SU-DHL-6 (cell line): ENCODE results near the gene GPX2.

Source experiments
- H2AFZ ChIP-seq: fragments of 200-600 bp; sonication (generic); 2 replicates; pipeline ENCODE4 v1.6.1; 2014; ENCODE audit warnings: low read depth, mild to moderate bottlenecking, moderate library complexity, mixed read lengths, antibody characterized with exemption, low read length; ENCODE audit not compliant: severe bottlenecking
- H3F3A ChIP-seq: fragments of 200-600 bp; shearing (Covaris generic); 2 replicates; pipeline ENCODE4 v1.6.0; 2016; ENCODE audit warnings: antibody characterized with exemption, mild to moderate bottlenecking; ENCODE audit not compliant: insufficient read depth
- H3K27ac ChIP-seq: fragments of 200-600 bp; sonication (generic); 2 replicates; pipeline ENCODE4 v1.5.1; 2016; ENCODE audit warnings: low read depth, mild to moderate bottlenecking, low read length, moderate library complexity, mixed read lengths
- H3K27me3 ChIP-seq: fragments of 200-600 bp; sonication (generic), shearing (Covaris generic); 2 replicates; pipeline ENCODE4 v1.6.0; 2014; ENCODE audit warnings: mild to moderate bottlenecking, low read length
- H3K36me3 ChIP-seq: fragments of 200-600 bp; sonication (generic); 2 replicates; pipeline ENCODE4 v1.6.1; 2014; ENCODE audit warnings: mild to moderate bottlenecking, low read length, mixed read lengths
- H3K4me2 ChIP-seq: fragments of 300-600, 200-600 bp; shearing (Covaris generic), sonication (generic); 2 replicates; pipeline ENCODE4 v1.6.0; 2014; ENCODE audit warnings: low read length, low read depth, mild to moderate bottlenecking; ENCODE audit not compliant: poor library complexity, severe bottlenecking
- H3K4me3 ChIP-seq: fragments of 200-600 bp; sonication (generic); 2 replicates; pipeline ENCODE4 v1.5.1; 2014; ENCODE audit warnings: antibody characterized with exemption, low read length, mild to moderate bottlenecking, mixed read lengths; ENCODE audit not compliant: insufficient read depth, poor library complexity, severe bottlenecking
- H3K79me2 ChIP-seq: fragments of 200-600 bp; sonication (generic); 2 replicates; pipeline ENCODE4 v1.6.1; 2014; ENCODE audit warnings: mild to moderate bottlenecking, low read length, moderate library complexity; ENCODE audit not compliant: insufficient read depth
- H3K9ac ChIP-seq: fragments of 200-600 bp; sonication (generic); 2 replicates; pipeline ENCODE4 v1.7.0; 2014; ENCODE audit warnings: mild to moderate bottlenecking, low read length
- H3K9me2 ChIP-seq: fragments of 200-600 bp; sonication (generic); replicated peaks from 2 replicates; pipeline ENCODE4 v1.6.1; 2014; ENCODE audit warnings: low read length; ENCODE audit not compliant: insufficient read depth
- H3K9me3 ChIP-seq: fragments of 200-600 bp; sonication (generic); 2 replicates; pipeline ENCODE4 v1.6.1; 2014; ENCODE audit warnings: low read length, mixed read lengths; ENCODE audit not compliant: insufficient read depth
- H4K20me1 ChIP-seq: fragments of 200-600 bp; sonication (generic); 2 replicates; pipeline ENCODE4 v1.6.1; 2014; ENCODE audit warnings: low read depth, mild to moderate bottlenecking, antibody characterized with exemption, low read length, moderate library complexity, mixed read lengths
- EZH2phosphoT487 ChIP-seq: fragments of 200-600 bp; sonication (generic), shearing (Covaris generic); conservative IDR thresholded peaks from 2 replicates; pipeline ENCODE4 v1.6.1; 2018; ENCODE audit warnings: mild to moderate bottlenecking, antibody characterized with exemption, low read length, moderate library complexity, mixed read lengths
- TF ChIP-seq, protein P1 (sequence below): fragments of 200-600 bp; sonication (generic); IDR thresholded peaks from one replicate; pipeline ENCODE4 v1.5.1; 2017; ENCODE audit warnings: antibody characterized with exemption, mild to moderate bottlenecking, low read length, moderate library complexity; ENCODE audit not compliant: insufficient read depth, poor library complexity, severe bottlenecking

GPX2 gene

GRCh38 chr14:64929014-64929359, 13.6 kb downstream of the GPX2 start:
- H2AFZ ChIP-seq, result no peak overlapping the region

DNA sequence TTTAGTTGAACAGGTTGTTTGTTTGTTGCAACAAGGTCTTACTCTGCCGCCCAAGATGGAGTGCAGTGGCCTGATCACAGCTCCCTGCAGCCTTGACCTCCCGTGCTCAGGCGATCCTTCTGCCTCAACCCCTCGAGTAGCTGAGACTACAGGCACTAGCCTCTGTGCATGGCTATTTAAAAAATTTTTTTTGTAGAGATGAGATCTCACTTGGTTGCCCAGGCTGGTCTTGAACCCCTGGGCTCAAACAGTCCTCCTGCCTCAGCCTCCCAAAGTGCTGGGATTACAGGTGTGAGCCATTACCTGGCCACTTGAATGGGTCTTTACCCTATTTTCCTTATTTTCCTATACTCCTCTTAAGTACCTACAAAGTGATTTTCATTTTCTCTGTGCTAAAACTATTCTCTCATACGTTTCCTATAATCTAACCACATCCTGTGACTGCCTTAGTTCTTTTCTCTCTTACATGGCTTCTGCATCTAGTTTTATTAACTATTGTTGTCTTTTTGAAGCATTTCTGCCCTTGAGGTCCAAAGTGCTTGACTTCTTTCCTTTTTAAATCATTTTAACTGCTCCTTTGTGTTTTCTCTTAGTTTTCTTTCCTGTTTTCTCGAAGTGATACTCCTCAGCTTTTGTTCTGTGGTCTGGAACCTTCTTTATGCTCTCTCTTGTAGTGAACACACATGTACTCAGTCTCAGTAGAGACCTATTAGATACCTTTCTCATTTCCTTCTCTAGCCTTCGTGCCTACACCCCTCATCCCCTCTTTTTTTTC, 14.1 kb downstream of the GPX2 start:
- H3K27me3 ChIP-seq, result no peaks in the 10 kb centered on the region

More at GRCh38 chr14:64929014-64929359, 13.6 kb downstream of the GPX2 start:
- H3K4me3 ChIP-seq, result no peak overlapping the region
- TF ChIP-seq, protein P1, sequence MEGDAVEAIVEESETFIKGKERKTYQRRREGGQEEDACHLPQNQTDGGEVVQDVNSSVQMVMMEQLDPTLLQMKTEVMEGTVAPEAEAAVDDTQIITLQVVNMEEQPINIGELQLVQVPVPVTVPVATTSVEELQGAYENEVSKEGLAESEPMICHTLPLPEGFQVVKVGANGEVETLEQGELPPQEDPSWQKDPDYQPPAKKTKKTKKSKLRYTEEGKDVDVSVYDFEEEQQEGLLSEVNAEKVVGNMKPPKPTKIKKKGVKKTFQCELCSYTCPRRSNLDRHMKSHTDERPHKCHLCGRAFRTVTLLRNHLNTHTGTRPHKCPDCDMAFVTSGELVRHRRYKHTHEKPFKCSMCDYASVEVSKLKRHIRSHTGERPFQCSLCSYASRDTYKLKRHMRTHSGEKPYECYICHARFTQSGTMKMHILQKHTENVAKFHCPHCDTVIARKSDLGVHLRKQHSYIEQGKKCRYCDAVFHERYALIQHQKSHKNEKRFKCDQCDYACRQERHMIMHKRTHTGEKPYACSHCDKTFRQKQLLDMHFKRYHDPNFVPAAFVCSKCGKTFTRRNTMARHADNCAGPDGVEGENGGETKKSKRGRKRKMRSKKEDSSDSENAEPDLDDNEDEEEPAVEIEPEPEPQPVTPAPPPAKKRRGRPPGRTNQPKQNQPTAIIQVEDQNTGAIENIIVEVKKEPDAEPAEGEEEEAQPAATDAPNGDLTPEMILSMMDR, result no peak
- no peak for TF ChIP-seq EZH2phosphoT487
- no peak overlapping the region for H3K27ac ChIP-seq
- no peak overlapping the region for H3K4me2 ChIP-seq
- no peaks in the 10 kb centered on the region for H3K9me3 ChIP-seq
- H3K79me2 ChIP-seq, result peaks cover 27% of the 10 kb centered on the region
- H3K9ac ChIP-seq, result no peak overlapping the region
- no peaks in the 10 kb centered on the region for H4K20me1 ChIP-seq
- no peaks in the 10 kb centered on the region for H3K9me2 ChIP-seq
- no peaks in the 10 kb centered on the region for H3F3A ChIP-seq
- H3K27me3 ChIP-seq, result no peaks in the 10 kb centered on the region
- H3K36me3 ChIP-seq, result peaks cover 52% of the 10 kb centered on the region

GRCh38 chr14:64927031-64927430, 15.5 kb downstream of the GPX2 start:
- no peak overlapping the region for H3K9ac ChIP-seq
- H3K36me3 ChIP-seq, result peaks cover 46% of the 10 kb centered on the region
- TF ChIP-seq EZH2phosphoT487, result no peak
- TF ChIP-seq, protein P1, result no peak
- 0 out of 2 replicates have a peak, but pooled peaks cover 5% of the 10 kb centered on the region for H3F3A ChIP-seq
- H3K27me3 ChIP-seq, result no peaks in the 10 kb centered on the region
- H3K4me2 ChIP-seq, result no peak overlapping the region
- H4K20me1 ChIP-seq, result no peaks in the 10 kb centered on the region
- H3K9me3 ChIP-seq, result no peaks in the 10 kb centered on the region
- no peak overlapping the region for H3K4me3 ChIP-seq
- H3K27ac ChIP-seq, result no peak overlapping the region
- H2AFZ ChIP-seq, result no peak overlapping the region
- no peaks in the 10 kb centered on the region for H3K9me2 ChIP-seq
- peaks cover 43% of the 10 kb centered on the region for H3K79me2 ChIP-seq

More for the DNA sequence above, 14.1 kb downstream of the GPX2 start:
- Histone ChIP-seq H3K4me3 (no peak overlapping the region), H3K79me2 (peaks cover 32% of the 10 kb centered on the region), H3K9me2 (no peaks in the 10 kb centered on the region), H3K9ac (no peak overlapping the region), H3K27ac (no peak overlapping the region), H3K4me2 (no peak overlapping the region), H2AFZ (no peak overlapping the region), H3K36me3 (peaks cover 54% of the 10 kb centered on the region), H3F3A (0 out of 2 replicates have a peak, but pooled peaks cover 5% of the 10 kb centered on the region), H3K9me3 (no peaks in the 10 kb centered on the region), H4K20me1 (no peaks in the 10 kb centered on the region)
- TF ChIP-seq, protein P1, result no peak
- TF ChIP-seq EZH2phosphoT487, result no peak
